GM23338 (cell line): ENCODE measurements around the gene PTPRN2.

ENCODE experiments used
- EZH2 ChIP-seq: fragments of 200-600 bp; sonication (generic); IDR thresholded peaks from one replicate; pipeline ENCODE4 v1.8.0; 2017; ENCODE audit warnings: antibody characterized with exemption, mild to moderate bottlenecking, low read depth; ENCODE audit not compliant: unreplicated experiment
- JUNB ChIP-seq: IDR thresholded peaks from one replicate; pipeline ENCODE4 v1.6.1; 2016; ENCODE audit warnings: antibody characterized with exemption; ENCODE audit not compliant: unreplicated experiment
- POLR2AphosphoS5 ChIP-seq: IDR thresholded peaks from 2 replicates; pipeline ENCODE4 v1.6.1; 2016; ENCODE audit warnings: antibody characterized with exemption, low read depth
- STAT1 ChIP-seq: IDR thresholded peaks from one replicate; pipeline ENCODE4 v1.6.1; 2016; ENCODE audit warnings: antibody characterized with exemption; ENCODE audit not compliant: unreplicated experiment
- TF ChIP-seq, protein P1 (sequence below), 2 experiments: fragments of 200-600 bp in 1 of 2; sonication (generic) in 1 of 2; conservative IDR thresholded peaks; 2 replicates each; pipeline versions ENCODE4 v1.5.1 to v1.6.1; 2016 to 2017; ENCODE audit warnings: antibody characterized with exemption in 2 of 2, low read depth in 2 of 2, mild to moderate bottlenecking in 2 of 2, moderate library complexity in 1 of 2
- TF ChIP-seq, protein P2 (sequence below): IDR thresholded peaks from 2 replicates; pipeline ENCODE4 v1.6.1; 2016; ENCODE audit warnings: antibody characterized with exemption
- TF ChIP-seq, protein P3 (sequence below): IDR thresholded peaks from one replicate; pipeline ENCODE4 v1.6.1; 2018; ENCODE audit warnings: antibody characterized with exemption; ENCODE audit not compliant: unreplicated experiment

DNA sequence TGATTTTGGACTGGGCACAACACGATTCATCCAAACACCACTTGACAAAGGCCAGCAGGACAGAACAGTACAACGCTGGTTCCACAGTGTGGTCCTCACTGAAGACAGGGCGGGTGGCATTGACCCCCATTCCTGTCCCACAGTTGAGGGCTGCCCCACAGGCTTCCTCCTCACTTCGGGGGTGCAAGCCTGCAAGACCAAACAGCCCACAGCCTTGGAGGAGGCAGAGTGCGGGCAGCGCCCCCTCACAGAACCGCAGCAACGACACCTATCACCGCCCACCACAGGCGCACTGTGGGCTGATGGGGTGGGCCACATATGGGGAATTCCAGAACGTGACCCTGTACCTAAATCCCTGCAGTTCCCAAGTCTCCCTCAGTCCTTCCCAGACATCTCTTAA, 70.6 kb downstream of the PTPRN2 start:
- no peak for TF ChIP-seq POLR2AphosphoS5
- no peak for TF ChIP-seq JUNB
- TF ChIP-seq, protein P1, sequence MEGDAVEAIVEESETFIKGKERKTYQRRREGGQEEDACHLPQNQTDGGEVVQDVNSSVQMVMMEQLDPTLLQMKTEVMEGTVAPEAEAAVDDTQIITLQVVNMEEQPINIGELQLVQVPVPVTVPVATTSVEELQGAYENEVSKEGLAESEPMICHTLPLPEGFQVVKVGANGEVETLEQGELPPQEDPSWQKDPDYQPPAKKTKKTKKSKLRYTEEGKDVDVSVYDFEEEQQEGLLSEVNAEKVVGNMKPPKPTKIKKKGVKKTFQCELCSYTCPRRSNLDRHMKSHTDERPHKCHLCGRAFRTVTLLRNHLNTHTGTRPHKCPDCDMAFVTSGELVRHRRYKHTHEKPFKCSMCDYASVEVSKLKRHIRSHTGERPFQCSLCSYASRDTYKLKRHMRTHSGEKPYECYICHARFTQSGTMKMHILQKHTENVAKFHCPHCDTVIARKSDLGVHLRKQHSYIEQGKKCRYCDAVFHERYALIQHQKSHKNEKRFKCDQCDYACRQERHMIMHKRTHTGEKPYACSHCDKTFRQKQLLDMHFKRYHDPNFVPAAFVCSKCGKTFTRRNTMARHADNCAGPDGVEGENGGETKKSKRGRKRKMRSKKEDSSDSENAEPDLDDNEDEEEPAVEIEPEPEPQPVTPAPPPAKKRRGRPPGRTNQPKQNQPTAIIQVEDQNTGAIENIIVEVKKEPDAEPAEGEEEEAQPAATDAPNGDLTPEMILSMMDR (conservative IDR thresholded peaks at IDR 0.05; ENCODE audit: low read depth in 2 of 2), result no peak
- no peak for TF ChIP-seq EZH2
- TF ChIP-seq, protein P2, sequence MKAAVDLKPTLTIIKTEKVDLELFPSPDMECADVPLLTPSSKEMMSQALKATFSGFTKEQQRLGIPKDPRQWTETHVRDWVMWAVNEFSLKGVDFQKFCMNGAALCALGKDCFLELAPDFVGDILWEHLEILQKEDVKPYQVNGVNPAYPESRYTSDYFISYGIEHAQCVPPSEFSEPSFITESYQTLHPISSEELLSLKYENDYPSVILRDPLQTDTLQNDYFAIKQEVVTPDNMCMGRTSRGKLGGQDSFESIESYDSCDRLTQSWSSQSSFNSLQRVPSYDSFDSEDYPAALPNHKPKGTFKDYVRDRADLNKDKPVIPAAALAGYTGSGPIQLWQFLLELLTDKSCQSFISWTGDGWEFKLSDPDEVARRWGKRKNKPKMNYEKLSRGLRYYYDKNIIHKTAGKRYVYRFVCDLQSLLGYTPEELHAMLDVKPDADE, result no peak
- no peak for TF ChIP-seq STAT1
- TF ChIP-seq, protein P3, sequence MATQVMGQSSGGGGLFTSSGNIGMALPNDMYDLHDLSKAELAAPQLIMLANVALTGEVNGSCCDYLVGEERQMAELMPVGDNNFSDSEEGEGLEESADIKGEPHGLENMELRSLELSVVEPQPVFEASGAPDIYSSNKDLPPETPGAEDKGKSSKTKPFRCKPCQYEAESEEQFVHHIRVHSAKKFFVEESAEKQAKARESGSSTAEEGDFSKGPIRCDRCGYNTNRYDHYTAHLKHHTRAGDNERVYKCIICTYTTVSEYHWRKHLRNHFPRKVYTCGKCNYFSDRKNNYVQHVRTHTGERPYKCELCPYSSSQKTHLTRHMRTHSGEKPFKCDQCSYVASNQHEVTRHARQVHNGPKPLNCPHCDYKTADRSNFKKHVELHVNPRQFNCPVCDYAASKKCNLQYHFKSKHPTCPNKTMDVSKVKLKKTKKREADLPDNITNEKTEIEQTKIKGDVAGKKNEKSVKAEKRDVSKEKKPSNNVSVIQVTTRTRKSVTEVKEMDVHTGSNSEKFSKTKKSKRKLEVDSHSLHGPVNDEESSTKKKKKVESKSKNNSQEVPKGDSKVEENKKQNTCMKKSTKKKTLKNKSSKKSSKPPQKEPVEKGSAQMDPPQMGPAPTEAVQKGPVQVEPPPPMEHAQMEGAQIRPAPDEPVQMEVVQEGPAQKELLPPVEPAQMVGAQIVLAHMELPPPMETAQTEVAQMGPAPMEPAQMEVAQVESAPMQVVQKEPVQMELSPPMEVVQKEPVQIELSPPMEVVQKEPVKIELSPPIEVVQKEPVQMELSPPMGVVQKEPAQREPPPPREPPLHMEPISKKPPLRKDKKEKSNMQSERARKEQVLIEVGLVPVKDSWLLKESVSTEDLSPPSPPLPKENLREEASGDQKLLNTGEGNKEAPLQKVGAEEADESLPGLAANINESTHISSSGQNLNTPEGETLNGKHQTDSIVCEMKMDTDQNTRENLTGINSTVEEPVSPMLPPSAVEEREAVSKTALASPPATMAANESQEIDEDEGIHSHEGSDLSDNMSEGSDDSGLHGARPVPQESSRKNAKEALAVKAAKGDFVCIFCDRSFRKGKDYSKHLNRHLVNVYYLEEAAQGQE, result no peak
